Upper lobe of right lung (tissue), 1 donor: ENCODE measurements around the gene MIGA2. TPM values are rescaled to one million over a fixed set of nuclear protein-coding genes. Genes with fewer than 3 reads are reported as not detected.

Experiments
- ATAC-seq: fragments of 200-7000 bp; cut with Tn5 transposase; one replicate; pipeline ENCODE4 v1.9.1; 2020; ENCODE audit warnings: mild to moderate bottlenecking, moderate library complexity
- DNase-seq: peaks from one replicate; pipeline ENCODE4 v3.0.0-alpha.2; 2020
- H3K27ac ChIP-seq: fragments of 200-600 bp; one replicate; pipeline ENCODE4 v1.8.0; 2022
- H3K27me3 ChIP-seq: fragments of 200-600 bp; one replicate; pipeline ENCODE4 v1.8.0; 2022; ENCODE audit warnings: mild to moderate bottlenecking
- H3K36me3 ChIP-seq: fragments of 200-600 bp; one replicate; pipeline ENCODE4 v1.8.0; 2022
- H3K4me1 ChIP-seq: fragments of 200-600 bp; one replicate; pipeline ENCODE4 v1.8.0; 2022
- H3K4me3 ChIP-seq: fragments of 200-600 bp; one replicate; pipeline ENCODE4 v1.8.0; 2022; ENCODE audit warnings: mild to moderate bottlenecking
- H3K9me3 ChIP-seq: fragments of 200-600 bp; one replicate; pipeline ENCODE4 v1.8.0; 2022
- CTCF ChIP-seq: fragments of 200-600 bp; IDR thresholded peaks from one replicate; pipeline ENCODE4 v1.8.0; 2022; ENCODE audit warnings: antibody characterized with exemption
- intact Hi-C: fragments of 100-400 bp; cut with DNase I; formaldehyde crosslinking; loops from one replicate; pipeline ENCODE4 v1.11.0; 2022
- total RNA-seq: library from RNA; stranded (reverse); fragmentation: NEBNext Ultra II Directional; extraction: Animal tissue kit (Norgen Biotek cat#: 25700); gene quantifications from one replicate; pipeline ENCODE4 v1.2.1, GENCODE V29; 2021
- donor health status: DM: no; HTN: yes; CAD: no; lungs with severe emphysema.

MIGA2 gene
- total RNA-seq, 1 donor from 2014 or later, result 20.7 TPM

- DNase-seq (no peak), ATAC-seq (no peak)
- H3K27me3 ChIP-seq, result no peaks in the 10 kb centered on the region
- H3K4me1 ChIP-seq, result peaks cover 3% of the 10 kb centered on the region
- H3K36me3 ChIP-seq, result peaks cover 65% of the 10 kb centered on the region
- no peaks in the 10 kb centered on the region for H3K9me3 ChIP-seq
- H3K27ac ChIP-seq, result no peak overlapping the region
- no peak for TF ChIP-seq CTCF
- intact Hi-C loops, result no loop called here
- no peak overlapping the region for H3K4me3 ChIP-seq
Measured at GRCh38 chr9:129060991-129061390, 24.6 kb downstream of the MIGA2 start.

GRCh38 chr9:129063061-129063460, 26.6 kb downstream of the MIGA2 start:
- ATAC-seq, result no peak
- no peak for TF ChIP-seq CTCF

GRCh38 chr9:129064499-129064908, 28.1 kb downstream of the MIGA2 start:
- H3K4me1 ChIP-seq, result no peaks in the 10 kb centered on the region
- H3K27ac ChIP-seq, result no peak overlapping the region
- TF ChIP-seq CTCF, result no peak
- ATAC-seq (no peak), DNase-seq (no peak)
- no peaks in the 10 kb centered on the region for H3K27me3 ChIP-seq
- H3K36me3 ChIP-seq, result peaks cover 58% of the 10 kb centered on the region
- intact Hi-C loops, result no loop called here
- no peaks in the 10 kb centered on the region for H3K9me3 ChIP-seq
- H3K4me3 ChIP-seq, result no peak overlapping the region

More at GRCh38 chr9:129063061-129063460, 26.6 kb downstream of the MIGA2 start:
- no peak overlapping the region for H3K27ac ChIP-seq
- DNase-seq, result no peak
- no peaks in the 10 kb centered on the region for H3K9me3 ChIP-seq
- H3K4me1 ChIP-seq, result peaks cover under 1% of the 10 kb centered on the region
- intact Hi-C loops, result no loop called here
- H3K36me3 ChIP-seq, result peaks cover 65% of the 10 kb centered on the region
- H3K4me3 ChIP-seq, result no peak overlapping the region
- no peaks in the 10 kb centered on the region for H3K27me3 ChIP-seq

DNA sequence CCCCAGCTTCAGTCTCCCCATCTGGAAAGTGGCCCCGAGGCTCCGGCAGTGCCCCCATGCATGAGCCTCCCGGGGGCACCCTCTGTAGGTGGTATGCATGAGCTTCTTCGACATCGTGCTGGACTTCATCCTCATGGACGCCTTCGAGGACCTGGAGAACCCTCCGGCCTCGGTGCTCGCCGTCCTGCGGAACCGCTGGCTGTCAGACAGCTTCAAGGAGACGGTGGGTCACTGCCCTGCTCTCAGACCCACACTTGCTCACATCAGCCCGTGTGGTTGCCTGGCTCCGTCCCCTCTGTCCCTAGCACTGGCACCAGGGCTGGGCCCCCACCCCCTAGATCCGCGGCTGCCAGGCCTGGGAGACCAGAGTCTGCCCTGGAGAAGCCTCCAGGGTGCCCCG, 31.7 kb downstream of the MIGA2 start:
- peaks cover 32% of the 10 kb centered on the region for H3K36me3 ChIP-seq
- no peak for TF ChIP-seq CTCF
- no peak overlapping the region for H3K27ac ChIP-seq
- H3K27me3 ChIP-seq, result no peaks in the 10 kb centered on the region
- no peak for DNase-seq
- intact Hi-C loops, result no loop called here
- H3K9me3 ChIP-seq, result no peaks in the 10 kb centered on the region
- no peak for ATAC-seq
- H3K4me3 ChIP-seq, result no peak overlapping the region
- H3K4me1 ChIP-seq, result no peaks in the 10 kb centered on the region

DNA sequence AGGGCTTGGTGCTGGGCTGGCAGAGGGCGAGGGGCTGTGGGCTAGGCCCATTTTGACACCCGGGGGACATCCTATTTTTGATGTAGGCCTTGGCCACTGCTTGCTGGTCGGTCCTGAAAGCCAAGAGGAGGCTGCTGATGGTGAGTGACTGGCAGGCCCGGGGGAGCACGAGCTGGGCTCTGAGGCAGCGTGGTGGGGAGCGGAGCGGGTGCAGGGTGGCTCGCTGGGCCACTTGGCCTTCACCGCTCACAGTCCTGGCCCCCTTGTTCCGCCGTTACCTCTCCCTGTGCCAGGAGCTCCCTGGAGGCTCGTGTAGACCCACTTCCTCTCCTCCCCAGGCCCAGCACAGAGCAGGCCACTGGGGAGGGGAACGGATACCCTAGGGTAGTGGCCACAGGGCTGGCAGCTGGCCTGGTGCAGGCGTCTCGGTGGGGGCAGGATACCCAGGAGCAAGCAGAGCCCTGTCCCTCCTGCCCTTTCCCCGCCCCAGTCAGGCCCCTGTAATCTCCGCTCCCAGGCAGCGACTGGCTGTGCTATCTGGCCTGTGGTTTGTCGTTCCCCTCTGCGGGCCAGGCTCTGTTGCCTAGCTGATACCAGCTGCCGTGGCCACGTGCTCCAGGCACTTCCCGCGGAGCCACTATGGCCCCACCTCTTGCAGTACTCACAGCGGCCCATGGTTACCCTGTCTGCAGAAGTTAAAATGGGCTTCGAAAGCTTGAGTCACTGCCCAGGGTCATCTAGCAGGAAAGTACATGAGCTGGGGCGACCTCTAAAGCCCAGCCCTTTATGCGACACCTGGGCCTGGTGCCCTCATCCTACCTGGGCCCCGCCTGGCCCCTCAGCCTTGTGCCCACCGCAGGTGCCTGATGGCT, 32.8 kb downstream of the MIGA2 start:
- intact Hi-C loops, result no loop called here
- no peaks in the 10 kb centered on the region for H3K4me1 ChIP-seq
- peak; percentile 93 for ATAC-seq
- peak; percentile 85 for DNase-seq
- H3K27ac ChIP-seq, result no peak overlapping the region
- H3K27me3 ChIP-seq, result no peaks in the 10 kb centered on the region
- TF ChIP-seq CTCF, result no peak
- no peaks in the 10 kb centered on the region for H3K9me3 ChIP-seq
- no peak overlapping the region for H3K4me3 ChIP-seq
- H3K36me3 ChIP-seq, result peaks cover 22% of the 10 kb centered on the region
